Measurements from ENCODE around the gene NNAT. TPM values are rescaled to one million over a fixed set of nuclear protein-coding genes. Genes with fewer than 3 reads are reported as not detected.

NNAT gene
- total RNA-seq, 1 experiment from 2014 or later: not detected

GRCh38 chr20:37518059-37518458, 3.0 kb upstream of the NNAT start:
- TF ChIP-seq CTCF (conservative IDR thresholded peaks at IDR 0.05) (no peak), EZH2 (IDR thresholded peaks at IDR 0.05; ENCODE audit: low read depth) (no peak)
- no peak for DNase-seq
- peaks cover 17% of the 10 kb centered on the region for H3K36me3 ChIP-seq (ENCODE audit: low read depth)
- H3K4me3 ChIP-seq: no peak overlapping the region
- H3K9me2 ChIP-seq (ENCODE audit: insufficient read depth): no peaks in the 10 kb centered on the region
- no peaks in the 10 kb centered on the region for H3K4me1 ChIP-seq (replicated peaks; ENCODE audit: insufficient read depth)
- intact Hi-C loops (cut with micrococcal nuclease; ENCODE audit: unreplicated experiment): no loop called here
- CTCF ChIA-PET: no interaction called here
- H3F3A ChIP-seq (ENCODE audit: insufficient read depth, low read depth): no peaks in the 10 kb centered on the region
- H3K79me2 ChIP-seq (ENCODE audit: low read depth): peaks cover 53% of the 10 kb centered on the region
- BruUV-seq (replicated peaks): TSS peak; percentile 1
- H2AFZ ChIP-seq: no peak overlapping the region
- no peaks in the 10 kb centered on the region for H3K27me3 ChIP-seq (ENCODE audit: insufficient read depth, low read depth)
- POLR2A ChIA-PET (ENCODE audit: unreplicated experiment): interaction anchor here (0.6 kb wide), 1 partner anchor 309 kb away, joined by 3 read pairs; no protein-coding TSS in a partner anchor
- H3K27ac ChIP-seq: no peak overlapping the region
- H4K20me1 ChIP-seq (ENCODE audit: insufficient read depth): peaks cover 54% of the 10 kb centered on the region
- H3K4me2 ChIP-seq: no peak overlapping the region
- no peaks in the 10 kb centered on the region for H3K9me3 ChIP-seq (ENCODE audit: insufficient read depth, low read depth)

- CTCF ChIA-PET: no interaction called here
- DNase-seq: no peak
- H3K27me3 ChIP-seq (ENCODE audit: insufficient read depth, low read depth): no peaks in the 10 kb centered on the region
- no TSS peak for BruUV-seq (replicated peaks)
- H3K79me2 ChIP-seq (ENCODE audit: low read depth): peaks cover 61% of the 10 kb centered on the region
- H3K27ac ChIP-seq: no peak overlapping the region
- no peak overlapping the region for H3K4me3 ChIP-seq
- H3K9me3 ChIP-seq (ENCODE audit: insufficient read depth, low read depth): no peaks in the 10 kb centered on the region
- H3K4me1 ChIP-seq (replicated peaks; ENCODE audit: insufficient read depth): peaks cover 4% of the 10 kb centered on the region
- TF ChIP-seq EZH2 (IDR thresholded peaks at IDR 0.05; ENCODE audit: low read depth): no peak
- TF ChIP-seq CTCF (conservative IDR thresholded peaks at IDR 0.05): no peak
- peaks cover 62% of the 10 kb centered on the region for H4K20me1 ChIP-seq (ENCODE audit: insufficient read depth)
- no peak overlapping the region for H3K4me2 ChIP-seq
- no peak overlapping the region for H2AFZ ChIP-seq
- H3F3A ChIP-seq (ENCODE audit: insufficient read depth, low read depth): no peaks in the 10 kb centered on the region
- POLR2A ChIA-PET (ENCODE audit: unreplicated experiment): no interaction called here
- intact Hi-C loops (cut with micrococcal nuclease; ENCODE audit: unreplicated experiment): no loop called here
- no peaks in the 10 kb centered on the region for H3K9me2 ChIP-seq (ENCODE audit: insufficient read depth)
- H3K36me3 ChIP-seq (ENCODE audit: low read depth): peaks cover 9% of the 10 kb centered on the region
Measured at GRCh38 chr20:37518606-37519507, 2.2 kb upstream of the NNAT start.

- Histone ChIP-seq H3K36me3 (ENCODE audit: low read depth) (peaks cover 8% of the 10 kb centered on the region), H3K9me2 (ENCODE audit: insufficient read depth) (no peaks in the 10 kb centered on the region), H3K4me1 (replicated peaks; ENCODE audit: insufficient read depth) (peaks cover 13% of the 10 kb centered on the region), H3K27me3 (ENCODE audit: insufficient read depth, low read depth) (no peaks in the 10 kb centered on the region), H3K27ac (no peak overlapping the region), H3K4me2 (no peak overlapping the region), H4K20me1 (ENCODE audit: insufficient read depth) (peaks cover 71% of the 10 kb centered on the region), H3K79me2 (ENCODE audit: low read depth) (peaks cover 70% of the 10 kb centered on the region), H3K9me3 (ENCODE audit: insufficient read depth, low read depth) (no peaks in the 10 kb centered on the region), H2AFZ (no peak overlapping the region), H3K4me3 (no peak overlapping the region), H3F3A (ENCODE audit: insufficient read depth, low read depth) (0 out of 2 replicates have a peak, but pooled peaks cover 5% of the 10 kb centered on the region)
- ChIA-PET CTCF (interaction anchor here (0.5 kb wide), 1 partner anchor 297 kb away, joined by 5 read pairs; no protein-coding TSS in a partner anchor), POLR2A (ENCODE audit: unreplicated experiment) (no interaction called here)
- TF ChIP-seq EZH2 (IDR thresholded peaks at IDR 0.05; ENCODE audit: low read depth) (no peak), CTCF (conservative IDR thresholded peaks at IDR 0.05) (no peak)
- no TSS peak for BruUV-seq (replicated peaks)
- no peak for DNase-seq
- intact Hi-C loops (cut with micrococcal nuclease; ENCODE audit: unreplicated experiment): no loop called here
Measured at GRCh38 chr20:37519508-37520418, 1.3 kb upstream of the NNAT start.

All from PC-9 (cell line).